Tibial nerve (tissue), 4 donors: ENCODE data around the gene ITGAL. TPM values are rescaled to one million over a fixed set of nuclear protein-coding genes. Genes with fewer than 3 reads are reported as not detected.

Experiments
- DNase-seq, 2 donors: peaks; one replicate each; pipeline ENCODE4 v3.0.0-alpha.2; 2019; ENCODE audit warnings: low spot score in 2 of 2
- H3K27ac ChIP-seq, 4 donors: fragments of 200-600 bp; sonication (generic) in 3 of 4; one replicate each; pipeline ENCODE4 v1.5.1; 2017 to 2019; ENCODE audit warnings: mild to moderate bottlenecking in 1 of 4
- H3K27me3 ChIP-seq, 2 donors: fragments of 200-600 bp; sonication (generic) in 1 of 2; one replicate each; pipeline versions ENCODE4 v1.5.1 to v1.6.0; 2017 to 2019
- H3K36me3 ChIP-seq, 3 donors: fragments of 200-600 bp; sonication (generic); one replicate each; pipeline ENCODE4 v1.5.1; 2018 to 2019
- H3K4me1 ChIP-seq, 4 donors: fragments of 200-600 bp; sonication (generic) in 3 of 4; one replicate each; pipeline ENCODE4 v1.5.1; 2017 to 2019
- H3K4me3 ChIP-seq, 4 donors: fragments of 200-600 bp; sonication (generic) in 3 of 4; one replicate each; pipeline ENCODE4 v1.5.1; 2017 to 2019; ENCODE audit warnings: mild to moderate bottlenecking in 1 of 4, moderate library complexity in 1 of 4
- H3K9me3 ChIP-seq, 4 donors: fragments of 200-600 bp; sonication (generic) in 3 of 4; one replicate each; pipeline ENCODE4 v1.5.1; 2017 to 2019
- CTCF ChIP-seq, 5 experiments: fragments of 200-600 bp in 3 of 5; fragments of 450-650 bp in 2 of 5; sonication (generic) in 3 of 5; IDR thresholded peaks; one replicate each; pipeline ENCODE4 v1.5.1; 2016 to 2019; ENCODE audit warnings: antibody characterized with exemption in 5 of 5, mild to moderate bottlenecking in 3 of 5, moderate library complexity in 2 of 5
- EP300 ChIP-seq, 2 donors: sonication (generic); formaldehyde crosslinking; IDR thresholded peaks; one replicate each; pipeline ENCODE4 v1.6.1; 2017; ENCODE audit warnings: antibody characterized with exemption in 2 of 2, mild to moderate bottlenecking in 1 of 2
- POLR2A ChIP-seq, 2 donors: fragments of 450-650 bp; IDR thresholded peaks; one replicate each; pipeline ENCODE4 v1.6.1; 2017; ENCODE audit warnings: antibody characterized with exemption in 2 of 2, mild to moderate bottlenecking in 2 of 2, moderate library complexity in 2 of 2
- WGBS, 2 donors: methylation state at CpG; one replicate each; pipeline ENCODE4 v1.1.5; 2018; 5-methylcytosine and 5-hydroxymethylcytosine counted together
- total RNA-seq, 4 donors: library from RNA; depleted of rRNA; stranded (reverse); fragments of >200 nt; gene quantifications; one replicate each; pipeline ENCODE4 v1.1.0, GENCODE V29; 2016

ITGAL gene
- total RNA-seq, 4 donors from 2014 or later: 2.4 to 8.8 (median 2.9) TPM

DNA sequence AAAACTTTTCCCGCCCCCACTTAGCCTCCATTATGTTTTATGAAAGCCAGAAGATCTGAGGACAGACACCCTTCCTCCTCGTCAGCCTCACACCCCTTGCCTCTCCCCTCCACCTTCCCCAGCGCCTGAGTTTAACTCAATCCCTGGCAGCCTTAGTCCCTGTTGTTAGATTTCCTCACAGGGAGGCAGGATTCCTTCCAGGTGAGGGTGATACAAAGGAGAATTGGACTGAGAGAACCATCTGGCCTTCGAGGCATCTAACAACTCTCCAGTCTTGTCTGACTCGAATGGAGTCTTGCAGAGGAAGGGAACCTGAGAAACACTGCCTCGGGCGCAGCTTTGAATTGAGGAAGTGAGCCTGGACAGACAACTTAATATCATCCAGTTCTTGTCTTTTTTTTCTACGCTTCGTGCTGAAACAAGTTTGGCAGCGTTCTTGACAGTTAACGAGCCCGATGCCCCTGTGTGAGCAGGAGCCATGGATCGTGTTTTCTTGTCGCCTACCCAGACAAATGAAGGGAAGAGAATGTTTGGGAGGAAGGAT is 55.2 kb downstream of the ITGAL start:
- no peak for DNase-seq
- H3K4me3 ChIP-seq: peak overlapping the region; percentile 17 to 93 (median 80)

GRCh38 chr16:30528799-30529457 is 56.4 kb downstream of the ITGAL start:
- no peak for DNase-seq
- TF ChIP-seq EP300 (IDR thresholded peaks at IDR 0.05): no peak
- TF ChIP-seq POLR2A (IDR thresholded peaks at IDR 0.05): no peak
- TF ChIP-seq CTCF (IDR thresholded peaks at IDR 0.05): no peak
- Histone ChIP-seq H3K4me3 (no peak overlapping the region), H3K9me3 (no peaks in the 10 kb centered on the region), H3K4me1 (peaks cover 0 to 54% (median 16%) of the 10 kb centered on the region in 4 donors), H3K27ac (peak overlapping the region in 3 of 4 donors; percentile 93 to 99 (median 98)), H3K36me3 (peaks cover 0 to 50% (median 7%) of the 10 kb centered on the region in 3 donors), H3K27me3 (no peaks in the 10 kb centered on the region)
- WGBS, 2 donors: 71 to 90% methylated on average over 3 of the region's 4 CpGs

More for the DNA sequence above, 55.2 kb downstream of the ITGAL start:
- TF ChIP-seq POLR2A (IDR thresholded peaks at IDR 0.05): no peak
- no peak for TF ChIP-seq EP300 (IDR thresholded peaks at IDR 0.05)
- Histone ChIP-seq H3K4me1 (peaks cover 0 to 43% (median 11%) of the 10 kb centered on the region in 4 donors), H3K9me3 (no peaks in the 10 kb centered on the region), H3K27ac (peak overlapping the region; percentile 93 to 99 (median 98)), H3K36me3 (peaks cover 0 to 43% (median 5%) of the 10 kb centered on the region in 3 donors), H3K27me3 (no peaks in the 10 kb centered on the region)
- 20 to 22% methylated on average over 14 of the region's 14 CpGs for WGBS, 2 donors

GRCh38 chr16:30530163-30531037 is 57.9 kb downstream of the ITGAL start:
- WGBS, 2 donors: 80 to 81% methylated on average over 13 of the region's 13 CpGs
- peaks cover 0 to 36% (median 7%) of the 10 kb centered on the region in 3 donors for H3K36me3 ChIP-seq
- H3K27me3 ChIP-seq: no peaks in the 10 kb centered on the region
- DNase-seq: no peak
- no peaks in the 10 kb centered on the region for H3K9me3 ChIP-seq
- H3K4me1 ChIP-seq: peaks cover 0 to 45% (median 17%) of the 10 kb centered on the region in 4 donors
- H3K4me3 ChIP-seq: no peak overlapping the region
- no peak overlapping the region for H3K27ac ChIP-seq
- no peak for TF ChIP-seq EP300 (IDR thresholded peaks at IDR 0.05)

DNA sequence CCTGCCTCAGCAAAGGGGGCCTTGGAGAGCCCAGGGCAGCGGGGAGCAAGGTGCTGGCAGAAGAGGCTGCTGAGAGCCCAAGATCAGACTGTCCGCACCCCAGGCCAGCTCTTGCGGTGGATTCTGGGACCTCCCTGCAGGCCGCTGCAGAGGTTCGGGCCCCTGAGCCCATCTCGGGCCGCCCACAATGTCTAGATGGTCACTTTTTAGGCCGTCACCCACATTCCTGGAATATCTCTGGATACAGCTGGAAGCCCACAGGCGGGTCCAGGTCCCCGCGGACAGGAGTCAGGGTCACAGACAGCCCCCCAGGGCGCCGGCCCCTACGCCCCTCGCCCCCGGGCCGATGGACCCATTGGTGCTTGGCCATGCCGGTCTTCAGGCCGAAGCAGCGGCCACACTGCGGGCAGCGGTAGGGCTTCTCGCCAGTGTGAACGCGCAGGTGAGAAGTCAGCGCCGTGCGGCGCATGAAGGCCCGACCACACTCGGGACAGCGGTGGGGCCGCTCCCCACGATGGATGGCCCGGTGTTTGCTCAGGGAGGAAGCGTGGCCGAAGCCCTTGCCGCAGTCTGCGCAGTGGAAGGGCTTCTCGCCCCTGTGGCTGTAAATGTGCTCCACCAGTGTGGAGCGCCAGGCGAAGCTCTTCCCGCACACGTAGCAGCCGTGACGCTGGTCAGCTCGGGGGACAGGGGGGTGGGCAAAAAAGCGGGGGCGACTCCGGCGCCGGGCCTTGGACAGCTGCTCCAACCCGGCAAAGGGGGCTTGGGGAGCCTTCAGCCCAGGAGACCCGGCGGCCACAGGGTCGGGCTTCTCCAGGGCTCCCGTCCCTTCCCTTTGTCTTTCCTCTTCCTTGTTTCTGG is 60.0 kb downstream of the ITGAL start:
- H3K4me1 ChIP-seq: peaks cover 0 to 45% (median 23%) of the 10 kb centered on the region in 4 donors
- H3K36me3 ChIP-seq: peaks cover 0 to 36% (median 7%) of the 10 kb centered on the region in 3 donors
- H3K27ac ChIP-seq: no peak overlapping the region
- no peaks in the 10 kb centered on the region for H3K27me3 ChIP-seq
- 95 to 97% methylated on average over 50 to 57 of the region's 57 CpGs for WGBS, 2 donors
- H3K9me3 ChIP-seq: no peaks in the 10 kb centered on the region
- TF ChIP-seq EP300 (IDR thresholded peaks at IDR 0.05) (no peak), CTCF (IDR thresholded peaks at IDR 0.05) (no peak), POLR2A (IDR thresholded peaks at IDR 0.05) (no peak)
- no peak for DNase-seq
- H3K4me3 ChIP-seq: no peak overlapping the region

GRCh38 chr16:30533146-30533522 is 60.6 kb downstream of the ITGAL start:
- H3K27me3 ChIP-seq: no peaks in the 10 kb centered on the region
- DNase-seq: no peak
- WGBS, 2 donors: 62 to 72% methylated on average over 9 to 11 of the region's 11 CpGs
- no peak overlapping the region for H3K27ac ChIP-seq
- H3K4me3 ChIP-seq: peak overlapping the region in 1 of 4 donors; percentile 86
- TF ChIP-seq CTCF (IDR thresholded peaks at IDR 0.05) (no peak), EP300 (IDR thresholded peaks at IDR 0.05) (no peak), POLR2A (IDR thresholded peaks at IDR 0.05) (no peak)
- H3K36me3 ChIP-seq: peaks cover 0 to 36% (median 7%) of the 10 kb centered on the region in 3 donors
- no peaks in the 10 kb centered on the region for H3K9me3 ChIP-seq
- peaks cover 0 to 39% (median 17%) of the 10 kb centered on the region in 4 donors for H3K4me1 ChIP-seq
